ENCODE measurements around the gene DGAT2. TPM values are rescaled to one million over a fixed set of nuclear protein-coding genes. Genes with fewer than 3 reads are reported as not detected.

DGAT2 gene
- total and polyA plus RNA-seq, 4 donors = 4.2 to 54.0 (median 8.4) TPM

DNA sequence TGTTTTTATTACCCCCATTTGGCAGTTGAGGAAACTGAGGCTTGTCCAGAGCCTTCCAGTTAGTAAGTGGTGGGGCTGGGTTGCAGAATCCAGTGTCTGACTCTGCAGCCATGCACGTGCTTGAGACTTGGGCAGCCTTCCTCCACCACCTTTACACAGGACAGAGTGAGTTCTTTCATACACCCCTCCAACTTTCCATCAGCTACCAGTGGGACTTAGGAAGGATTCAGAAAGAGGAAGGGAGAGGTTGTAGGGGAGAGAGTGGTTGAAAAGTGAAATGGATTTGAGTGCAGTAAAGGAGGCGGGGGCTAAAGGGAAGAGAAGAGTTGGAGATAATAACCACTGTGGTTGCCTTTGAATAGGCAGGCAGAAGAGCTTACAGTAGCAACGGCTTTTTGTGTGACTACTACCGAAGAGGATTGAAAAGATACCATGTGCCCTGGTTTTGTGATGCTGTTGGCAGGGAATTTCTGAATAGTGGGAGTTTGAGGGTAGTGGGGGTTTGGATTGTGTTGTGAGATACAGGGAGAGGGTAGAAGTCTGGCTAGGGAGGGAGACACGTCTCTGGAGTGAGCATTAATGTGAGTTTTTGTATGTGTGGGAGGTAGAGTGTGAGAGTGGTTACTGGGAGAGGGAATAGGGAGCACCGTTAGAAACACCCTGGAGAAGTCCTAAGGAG lies 48.1 kb downstream of the DGAT2 start:
- 13 to 19% methylated on average over 6 of the region's 6 CpGs for WGBS, 2 donors
- peak in 2 of 3 donors; percentile 21 to 52 for DNase-seq
- H3K9ac ChIP-seq (ENCODE audit: insufficient read depth in 1 of 2, low read length in 2 of 2) = peak overlapping the region in 1 of 2 donors; percentile 65

DNA sequence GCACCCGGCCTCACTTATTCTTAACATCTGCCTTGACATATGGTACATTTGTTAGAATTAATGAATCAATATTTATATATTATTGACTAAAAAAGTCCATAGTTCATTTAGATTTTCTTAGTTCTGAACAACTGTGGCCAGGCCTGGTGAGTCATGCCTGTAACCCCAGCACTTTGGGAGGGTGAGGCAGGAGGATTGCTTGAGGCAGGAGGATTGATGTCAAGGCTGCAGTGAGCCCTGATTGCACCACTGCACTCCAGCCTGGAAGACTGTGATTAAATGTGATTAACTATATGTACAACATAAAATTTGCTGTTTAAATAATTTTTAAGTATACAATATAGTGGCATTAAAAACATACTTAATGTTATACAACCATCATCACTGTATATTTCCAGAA lies 52.1 kb downstream of the DGAT2 start:
- no peak overlapping the region for H3K27ac ChIP-seq (ENCODE audit: low read depth in 1 of 2, low read length in 1 of 2)
- no peak overlapping the region for H3K9ac ChIP-seq (ENCODE audit: insufficient read depth in 1 of 2, low read length in 2 of 2)
- 98 to 100% methylated on average over 1 of the region's 1 CpG for WGBS, 2 donors
- no peaks in the 10 kb centered on the region for H3K9me3 ChIP-seq (ENCODE audit: control insufficient read depth in 4 of 4, insufficient read depth in 3 of 4, low read length in 3 of 4)
- no peaks in the 10 kb centered on the region for H3K27me3 ChIP-seq (ENCODE audit: control insufficient read depth in 3 of 3, insufficient read depth in 3 of 3, low read length in 2 of 3)
- peaks cover 0 to 3% (median 0%) of the 10 kb centered on the region in 4 donors for H3K36me3 ChIP-seq (ENCODE audit: control insufficient read depth in 4 of 4, insufficient read depth in 4 of 4, low read length in 4 of 4)
- ATAC-seq (ENCODE audit: insufficient read depth, low FRiP score) = no peak
- DNase-seq = no peak
- peaks cover 8 to 25% (median 14%) of the 10 kb centered on the region in 5 donors for H3K4me1 ChIP-seq (ENCODE audit: control insufficient read depth in 5 of 5, insufficient read depth in 5 of 5, low read length in 5 of 5)
- no peak overlapping the region for H3K4me3 ChIP-seq
- TF ChIP-seq, protein P1, sequence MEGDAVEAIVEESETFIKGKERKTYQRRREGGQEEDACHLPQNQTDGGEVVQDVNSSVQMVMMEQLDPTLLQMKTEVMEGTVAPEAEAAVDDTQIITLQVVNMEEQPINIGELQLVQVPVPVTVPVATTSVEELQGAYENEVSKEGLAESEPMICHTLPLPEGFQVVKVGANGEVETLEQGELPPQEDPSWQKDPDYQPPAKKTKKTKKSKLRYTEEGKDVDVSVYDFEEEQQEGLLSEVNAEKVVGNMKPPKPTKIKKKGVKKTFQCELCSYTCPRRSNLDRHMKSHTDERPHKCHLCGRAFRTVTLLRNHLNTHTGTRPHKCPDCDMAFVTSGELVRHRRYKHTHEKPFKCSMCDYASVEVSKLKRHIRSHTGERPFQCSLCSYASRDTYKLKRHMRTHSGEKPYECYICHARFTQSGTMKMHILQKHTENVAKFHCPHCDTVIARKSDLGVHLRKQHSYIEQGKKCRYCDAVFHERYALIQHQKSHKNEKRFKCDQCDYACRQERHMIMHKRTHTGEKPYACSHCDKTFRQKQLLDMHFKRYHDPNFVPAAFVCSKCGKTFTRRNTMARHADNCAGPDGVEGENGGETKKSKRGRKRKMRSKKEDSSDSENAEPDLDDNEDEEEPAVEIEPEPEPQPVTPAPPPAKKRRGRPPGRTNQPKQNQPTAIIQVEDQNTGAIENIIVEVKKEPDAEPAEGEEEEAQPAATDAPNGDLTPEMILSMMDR (IDR thresholded peaks at IDR 0.05; ENCODE audit: control extremely low read depth, extremely low read depth) = no peak

More for the DNA sequence above, 48.1 kb downstream of the DGAT2 start:
- peak overlapping the region; percentile 92 for H3K4me3 ChIP-seq
- TF ChIP-seq, protein P1 (IDR thresholded peaks at IDR 0.05; ENCODE audit: control extremely low read depth, extremely low read depth) = no peak
- no peak for ATAC-seq (ENCODE audit: insufficient read depth, low FRiP score)
- H3K27ac ChIP-seq (ENCODE audit: low read depth in 1 of 2, low read length in 1 of 2) = no peak overlapping the region
- H3K4me1 ChIP-seq (ENCODE audit: control insufficient read depth in 5 of 5, insufficient read depth in 5 of 5, low read length in 5 of 5) = peaks cover 3 to 24% (median 14%) of the 10 kb centered on the region in 5 donors
- no peaks in the 10 kb centered on the region for H3K36me3 ChIP-seq (ENCODE audit: control insufficient read depth in 4 of 4, insufficient read depth in 4 of 4, low read length in 4 of 4)
- no peaks in the 10 kb centered on the region for H3K9me3 ChIP-seq (ENCODE audit: control insufficient read depth in 4 of 4, insufficient read depth in 3 of 4, low read length in 3 of 4)
- H3K27me3 ChIP-seq (ENCODE audit: control insufficient read depth in 3 of 3, insufficient read depth in 3 of 3, low read length in 2 of 3) = no peaks in the 10 kb centered on the region

DNA sequence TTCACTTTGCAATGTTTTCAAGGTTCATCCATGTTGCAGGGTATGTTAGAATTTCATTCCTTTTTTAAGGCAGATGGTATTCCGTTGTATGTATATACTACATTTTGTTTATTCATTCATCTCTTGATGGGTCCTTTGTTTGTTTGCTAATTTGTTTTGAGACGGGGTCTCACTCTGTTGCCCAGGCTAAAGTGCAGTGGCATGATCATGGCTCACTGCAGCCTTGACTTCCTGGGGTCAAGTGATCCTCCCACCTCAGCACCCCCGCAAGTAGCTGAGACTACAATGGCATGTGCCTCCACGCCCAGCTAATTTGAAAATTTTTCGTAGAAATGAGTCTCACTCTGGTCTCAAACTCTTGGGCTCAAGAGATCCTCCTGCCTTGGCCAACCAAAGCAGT lies 52.6 kb downstream of the DGAT2 start:
- WGBS, 2 donors = 92 to 97% methylated on average over 5 of the region's 5 CpGs
- Histone ChIP-seq H3K36me3 (ENCODE audit: control insufficient read depth in 4 of 4, insufficient read depth in 4 of 4, low read length in 4 of 4) (peaks cover 0 to 3% (median 0%) of the 10 kb centered on the region in 4 donors), H3K9ac (ENCODE audit: insufficient read depth in 1 of 2, low read length in 2 of 2) (no peak overlapping the region), H3K4me3 (no peak overlapping the region), H3K9me3 (ENCODE audit: control insufficient read depth in 4 of 4, insufficient read depth in 3 of 4, low read length in 3 of 4) (no peaks in the 10 kb centered on the region), H3K4me1 (ENCODE audit: control insufficient read depth in 5 of 5, insufficient read depth in 5 of 5, low read length in 5 of 5) (peaks cover 8 to 21% (median 12%) of the 10 kb centered on the region in 5 donors), H3K27me3 (ENCODE audit: control insufficient read depth in 3 of 3, insufficient read depth in 3 of 3, low read length in 2 of 3) (no peaks in the 10 kb centered on the region), H3K27ac (ENCODE audit: low read depth in 1 of 2, low read length in 1 of 2) (no peak overlapping the region)
- TF ChIP-seq, protein P1 (IDR thresholded peaks at IDR 0.05; ENCODE audit: control extremely low read depth, extremely low read depth) = no peak
- DNase-seq (no peak), ATAC-seq (ENCODE audit: insufficient read depth, low FRiP score) (no peak)

Data from lung (tissue), 12 donors.